CD14-positive monocyte (primary cell): ENCODE measurements around the gene TMEM147. TPM values are rescaled to one million over a fixed set of nuclear protein-coding genes. Genes with fewer than 3 reads are reported as not detected.

Source experiments
- DNase-seq, 3 donors: peaks; one replicate each; pipeline ENCODE4 v3.0.0-alpha.2; 2011 to 2022
- H2AFZ ChIP-seq: 2 replicates; pipeline ENCODE4 v1.6.0; 2012; ENCODE audit warnings: mild to moderate bottlenecking, low read depth, low read length, inconsistent platforms; ENCODE audit not compliant: insufficient read depth, poor library complexity, severe bottlenecking
- H3K27ac ChIP-seq, 2 donors: 1 replicate in 1 of 2; 2 replicates in 1 of 2; pipeline ENCODE4 v1.5.1; 2012 to 2013; ENCODE audit warnings: low read length in 2 of 2, control low read depth in 1 of 2, inconsistent platforms in 1 of 2, low read depth in 1 of 2, mild to moderate bottlenecking in 1 of 2
- H3K27me3 ChIP-seq, 2 donors: one replicate each; pipeline versions ENCODE4 v1.6.0 to v1.6.1; 2011 to 2013; ENCODE audit warnings: low read length in 2 of 2; ENCODE audit not compliant: control insufficient read depth in 2 of 2, insufficient read depth in 2 of 2
- H3K36me3 ChIP-seq, 2 donors: replicated peaks in 1 of 2; 1 replicate in 1 of 2; 2 replicates in 1 of 2; pipeline versions ENCODE4 v1.5.1 to v1.6.1; 2012 to 2013; ENCODE audit warnings: low read length in 2 of 2, control low read depth in 1 of 2, inconsistent platforms in 1 of 2, mild to moderate bottlenecking in 1 of 2; ENCODE audit not compliant: insufficient read depth in 2 of 2, control insufficient read depth in 1 of 2
- H3K4me1 ChIP-seq, 2 donors: 1 replicate in 1 of 2; 2 replicates in 1 of 2; pipeline versions ENCODE4 v1.5.1 to v1.6.1; 2012 to 2013; ENCODE audit warnings: low read length in 2 of 2, control low read depth in 1 of 2, inconsistent platforms in 1 of 2, mild to moderate bottlenecking in 1 of 2, moderate library complexity in 1 of 2; ENCODE audit not compliant: insufficient read depth in 2 of 2, control insufficient read depth in 1 of 2
- H3K4me2 ChIP-seq: replicated peaks from 2 replicates; pipeline ENCODE3; 2012; ENCODE audit warnings: low read length, moderate library complexity, mild to moderate bottlenecking; ENCODE audit not compliant: poor library complexity, severe bottlenecking; ENCODE audit errors: extremely low read depth
- H3K4me3 ChIP-seq, 3 experiments: fragments of 200-600 bp in 1 of 3; sonication (generic) in 1 of 3; replicated peaks in 1 of 3; 1 replicate in 2 of 3; 2 replicates in 1 of 3; pipeline ENCODE4 v1.5.1; 2011 to 2013; ENCODE audit warnings: low read length in 3 of 3, mild to moderate bottlenecking in 3 of 3, control low read depth in 2 of 3, low read depth in 2 of 3, inconsistent platforms in 1 of 3, moderate library complexity in 1 of 3
- H3K79me2 ChIP-seq: 2 replicates; pipeline ENCODE4 v1.6.0; 2012; ENCODE audit warnings: mild to moderate bottlenecking, control low read depth, inconsistent platforms, low read length, moderate library complexity; ENCODE audit not compliant: insufficient read depth
- H3K9ac ChIP-seq: 2 replicates; pipeline ENCODE4 v1.6.0; 2017; ENCODE audit warnings: low read length, mild to moderate bottlenecking; ENCODE audit not compliant: insufficient read depth, poor library complexity, severe bottlenecking
- H3K9me3 ChIP-seq, 2 donors: replicated peaks in 1 of 2; 1 replicate in 1 of 2; 2 replicates in 1 of 2; pipeline versions ENCODE4 v1.5.1 to v1.6.1; 2012 to 2013; ENCODE audit warnings: low read length in 2 of 2, control low read depth in 1 of 2; ENCODE audit not compliant: control insufficient read depth in 1 of 2, insufficient read depth in 1 of 2
- H4K20me1 ChIP-seq: 2 replicates; pipeline ENCODE4 v1.6.0; 2012; ENCODE audit warnings: mild to moderate bottlenecking, low read length, control low read depth, moderate library complexity; ENCODE audit not compliant: insufficient read depth
- H3K27ac Mint-ChIP-seq, 7 donors: one replicate each; pipeline ENCODE4 v1.8.0; 2020; ENCODE audit warnings: mild to moderate bottlenecking in 7 of 7, mixed read lengths in 7 of 7, moderate library complexity in 6 of 7, inconsistent platforms in 2 of 7
- H3K27me3 Mint-ChIP-seq, 3 donors: one replicate each; pipeline ENCODE4 v1.8.0; 2021 to 2022; ENCODE audit warnings: low read depth in 3 of 3, mild to moderate bottlenecking in 3 of 3, mixed read lengths in 3 of 3, moderate library complexity in 3 of 3, inconsistent platforms in 1 of 3
- H3K36me3 Mint-ChIP-seq, 2 donors: one replicate each; pipeline ENCODE4 v1.8.0; 2020; ENCODE audit warnings: mixed read lengths in 2 of 2, inconsistent platforms in 1 of 2, mild to moderate bottlenecking in 1 of 2
- H3K4me1 Mint-ChIP-seq: one replicate; pipeline ENCODE4 v1.8.0; 2020; ENCODE audit warnings: mild to moderate bottlenecking, mixed read lengths
- H3K4me3 Mint-ChIP-seq, 2 donors: one replicate each; pipeline ENCODE4 v1.8.0; 2020; ENCODE audit warnings: mild to moderate bottlenecking in 2 of 2, mixed read lengths in 2 of 2, moderate library complexity in 1 of 2
- H3K9me3 Mint-ChIP-seq, 7 donors: one replicate each; pipeline ENCODE4 v1.8.0; 2020 to 2022; ENCODE audit warnings: mixed read lengths in 7 of 7, mild to moderate bottlenecking in 6 of 7, moderate library complexity in 6 of 7, inconsistent platforms in 2 of 7
- CTCF ChIP-seq: fragments of 200-600 bp; IDR thresholded peaks from one replicate; pipeline ENCODE4 v1.8.0; 2022; ENCODE audit warnings: antibody characterized with exemption, mild to moderate bottlenecking
- WGBS: methylation state at CpG from one replicate; pipeline ENCODE4 v1.1.5; 2013; ENCODE audit warnings: missing lambda C conversion rate; ENCODE audit not compliant: insufficient coverage; 5-methylcytosine and 5-hydroxymethylcytosine counted together
- intact Hi-C, 2 donors: fragments of 100-400 bp; cut with micrococcal nuclease; formaldehyde crosslinking; loops; one replicate each; pipeline versions ENCODE4 v1.15.0 to v1.15.1; 2023
- polyA plus RNA-seq, 3 donors: library from polyadenylated mRNA; depleted of rRNA in 1 of 3; unstranded in 2 of 3; stranded (reverse) in 1 of 3; fragments of 300-500 nt in 2 of 3; fragments of >200 nt in 1 of 3; fragmentation: Illumina TruSeq in 2 of 3; gene quantifications; 1 replicate in 2 of 3; 2 replicates in 1 of 3; pipeline ENCODE4 v1.2.3, GENCODE V29; 2012 to 2021

Gene TMEM147
- polyA plus RNA-seq, 3 donors, result 75.5 to 165 (median 165) TPM

GRCh38 chr19:35501684-35502083 lies 43.7 kb upstream of the TMEM147 start:
- H3K9ac ChIP-seq, result no peak overlapping the region

GRCh38 chr19:35502751-35503150 lies 42.7 kb upstream of the TMEM147 start:
- H3K36me3 Mint-ChIP-seq, result no peaks in the 10 kb centered on the region
- peaks cover 21 to 24% (median 21%) of the 10 kb centered on the region in 3 donors for H3K27me3 Mint-ChIP-seq
- WGBS, result no CpG with 5 or more reads among the region's 4 CpGs

More at GRCh38 chr19:35501684-35502083, 43.7 kb upstream of the TMEM147 start:
- H2AFZ ChIP-seq, result no peak overlapping the region
- Mint-ChIP-seq H3K27me3 (peaks cover 14 to 20% (median 16%) of the 10 kb centered on the region in 3 donors), H3K27ac (no peak overlapping the region), H3K4me1 (no peaks in the 10 kb centered on the region), H3K9me3 (peaks cover 0 to 2% (median 0%) of the 10 kb centered on the region in 7 donors), H3K36me3 (no peaks in the 10 kb centered on the region), H3K4me3 (no peak overlapping the region)
- WGBS, result 92% methylated on average over 8 of the region's 15 CpGs
- no peaks in the 10 kb centered on the region for H3K36me3 ChIP-seq
- H4K20me1 ChIP-seq, result no peaks in the 10 kb centered on the region
- no peaks in the 10 kb centered on the region for H3K9me3 ChIP-seq
- H3K4me2 ChIP-seq, result no peak overlapping the region
- H3K4me1 ChIP-seq, result no peaks in the 10 kb centered on the region
- intact Hi-C loops, result no loop called here
- DNase-seq, result no peak
- no peak for TF ChIP-seq CTCF
- no peak overlapping the region for H3K27ac ChIP-seq
- no peak overlapping the region for H3K4me3 ChIP-seq
- no peaks in the 10 kb centered on the region for H3K79me2 ChIP-seq
- peaks cover 0 to 2% of the 10 kb centered on the region in 2 donors for H3K27me3 ChIP-seq

More at GRCh38 chr19:35502751-35503150, 42.7 kb upstream of the TMEM147 start:
- H3K79me2 ChIP-seq, result no peaks in the 10 kb centered on the region
- H3K9me3 Mint-ChIP-seq, result peaks cover 0 to 2% (median 0%) of the 10 kb centered on the region in 7 donors
- no peaks in the 10 kb centered on the region for H3K36me3 ChIP-seq
- H4K20me1 ChIP-seq, result no peaks in the 10 kb centered on the region
- no peak for DNase-seq
- H3K9ac ChIP-seq, result no peak overlapping the region
- no peak overlapping the region for H3K27ac Mint-ChIP-seq
- no peak overlapping the region for H3K4me3 ChIP-seq
- intact Hi-C loops, result no loop called here
- H3K9me3 ChIP-seq, result no peaks in the 10 kb centered on the region
- H3K27me3 ChIP-seq, result peaks cover 0 to 11% of the 10 kb centered on the region in 2 donors
- H2AFZ ChIP-seq, result no peak overlapping the region
- no peaks in the 10 kb centered on the region for H3K4me1 Mint-ChIP-seq
- H3K27ac ChIP-seq, result no peak overlapping the region
- no peak overlapping the region for H3K4me2 ChIP-seq
- no peak for TF ChIP-seq CTCF
- no peaks in the 10 kb centered on the region for H3K4me1 ChIP-seq
- H3K4me3 Mint-ChIP-seq, result no peak overlapping the region
